GM18867 (cell line): ENCODE data around the gene TMEM134.
"Not testable (repeated sequence)": the region's sequence is repeated elsewhere in the genome, so short reads cannot be mapped to it uniquely, and the experiment has no call there.

Experiments used
- ATAC-seq: cut with Tn5 transposase; IDR thresholded peaks from one replicate; pipeline ENCODE4 v1.9.1; 2021; ENCODE audit warnings: mild to moderate bottlenecking, moderate library complexity; ENCODE audit not compliant: unreplicated experiment

Gene TMEM134

GRCh38 chr11:67486481-67487195 is 17.6 kb upstream of the TMEM134 start:
- peak; percentile 29 for ATAC-seq

- not testable (repeated sequence) for ATAC-seq
These were observed 16.9 kb upstream of the TMEM134 start for GRCh38 chr11:67485873-67486361.

- no peak for ATAC-seq
These were observed 15.8 kb upstream of the TMEM134 start for GRCh38 chr11:67484847-67485311.

GRCh38 chr11:67483831-67484665 is 15.0 kb upstream of the TMEM134 start:
- no peak for ATAC-seq

GRCh38 chr11:67482827-67483798 is 14.1 kb upstream of the TMEM134 start, which contains the start of gene AIP:
Gene AIP, plus strand, starts transcription at chr11:67483026. Its CDS starts 133 bp downstream, at chr11:67483159.
- peak; percentile 72 for ATAC-seq

GRCh38 chr11:67482275-67482826 is 13.3 kb upstream of the TMEM134 start:
- ATAC-seq, result peak; percentile 4

- ATAC-seq, result not testable (repeated sequence)
These were observed 8.4 kb upstream of the TMEM134 start for GRCh38 chr11:67477344-67478050.

- not testable (repeated sequence) for ATAC-seq
These were observed 7.6 kb upstream of the TMEM134 start for GRCh38 chr11:67476692-67477091.

GRCh38 chr11:67472882-67473281 is 3.8 kb upstream of the TMEM134 start:
- no peak for ATAC-seq

- no peak for ATAC-seq
These were observed 1.4 kb upstream of the TMEM134 start for GRCh38 chr11:67470337-67471002.

- no peak for ATAC-seq
These were observed 409 bp upstream of the TMEM134 start for GRCh38 chr11:67469508-67469811.

- ATAC-seq, result no peak
These were observed 644 bp downstream of the TMEM134 start for GRCh38 chr11:67468456-67468758.

GRCh38 chr11:67468056-67468455 is 995 bp downstream of the TMEM134 start:
- no peak for ATAC-seq

GRCh38 chr11:67466962-67467771 is 1.9 kb downstream of the TMEM134 start:
- ATAC-seq, result no peak

- ATAC-seq, result no peak
These were observed 2.7 kb downstream of the TMEM134 start for GRCh38 chr11:67466367-67466766.

- not testable (repeated sequence) for ATAC-seq
These were observed 3.5 kb downstream of the TMEM134 start for GRCh38 chr11:67465530-67465929.

- no peak for ATAC-seq
These were observed 3.9 kb downstream of the TMEM134 start for GRCh38 chr11:67465189-67465510.

GRCh38 chr11:67464411-67465188 is 4.5 kb downstream of the TMEM134 start:
- peak; percentile 59 for ATAC-seq
